Activated T-cell treated with anti-CD3 and anti-CD28 coated beads for 48 hours (primary cell): Measurements from ENCODE around the gene SLC2A3.
"Not testable (repeated sequence)": the region's sequence is repeated elsewhere in the genome, so short reads cannot be mapped to it uniquely, and the experiment has no call there.

ENCODE experiments used
- DNase-seq: peaks from one replicate; pipeline ENCODE4 v3.0.0-alpha.2; 2020; ENCODE audit warnings: low read depth

The SLC2A3 gene

GRCh38 chr12:7951671-7952070 lies 15.7 kb upstream of the SLC2A3 start:
- DNase-seq: no peak

GRCh38 chr12:7950230-7950943 lies 14.4 kb upstream of the SLC2A3 start:
- not testable (repeated sequence) for DNase-seq

GRCh38 chr12:7948589-7949260 lies 12.7 kb upstream of the SLC2A3 start:
- no peak for DNase-seq

DNA sequence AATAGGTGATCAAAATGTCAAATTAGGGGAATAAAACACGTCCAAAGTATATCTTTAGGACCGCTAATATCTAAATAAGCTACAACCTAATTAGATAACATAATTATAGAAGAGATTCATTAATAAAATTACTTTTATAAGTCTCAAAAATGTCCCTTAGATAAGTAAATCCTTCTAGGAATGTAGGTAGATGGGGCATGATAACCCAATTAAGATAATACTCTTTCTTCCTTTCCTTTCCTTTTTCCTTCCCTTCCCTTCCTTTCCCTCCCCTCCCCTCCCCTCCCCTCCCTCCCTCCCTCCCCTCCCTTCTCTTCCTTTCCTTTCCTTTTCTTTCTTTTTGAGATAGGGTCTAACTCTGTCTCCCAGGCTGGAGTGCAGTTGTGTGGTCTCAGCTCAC lies 11.0 kb upstream of the SLC2A3 start:
- DNase-seq: no peak

DNA sequence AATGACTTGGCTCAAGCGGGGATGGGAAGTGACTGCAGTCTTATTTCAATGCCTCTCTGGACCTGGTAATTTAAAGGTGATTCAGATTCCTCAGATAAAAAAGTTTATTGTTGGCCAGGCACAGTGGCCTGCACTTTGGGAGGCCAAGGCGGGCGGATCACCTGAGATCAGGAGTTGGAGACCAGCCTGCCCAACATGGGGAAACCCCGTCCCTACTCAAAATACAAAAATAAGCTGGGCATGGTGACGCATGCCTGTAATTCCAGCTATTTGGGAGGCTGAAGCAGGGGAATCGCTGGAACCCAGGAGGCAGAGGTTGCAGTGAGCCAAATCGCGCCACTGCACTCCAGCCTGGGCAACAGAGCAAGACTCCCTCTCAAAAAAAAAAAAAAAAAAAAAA lies 8.8 kb upstream of the SLC2A3 start:
- DNase-seq: not testable (repeated sequence)

GRCh38 chr12:7940906-7941305 lies 4.9 kb upstream of the SLC2A3 start:
- DNase-seq: no peak

GRCh38 chr12:7937833-7938506 lies 2.0 kb upstream of the SLC2A3 start:
- no peak for DNase-seq

DNA sequence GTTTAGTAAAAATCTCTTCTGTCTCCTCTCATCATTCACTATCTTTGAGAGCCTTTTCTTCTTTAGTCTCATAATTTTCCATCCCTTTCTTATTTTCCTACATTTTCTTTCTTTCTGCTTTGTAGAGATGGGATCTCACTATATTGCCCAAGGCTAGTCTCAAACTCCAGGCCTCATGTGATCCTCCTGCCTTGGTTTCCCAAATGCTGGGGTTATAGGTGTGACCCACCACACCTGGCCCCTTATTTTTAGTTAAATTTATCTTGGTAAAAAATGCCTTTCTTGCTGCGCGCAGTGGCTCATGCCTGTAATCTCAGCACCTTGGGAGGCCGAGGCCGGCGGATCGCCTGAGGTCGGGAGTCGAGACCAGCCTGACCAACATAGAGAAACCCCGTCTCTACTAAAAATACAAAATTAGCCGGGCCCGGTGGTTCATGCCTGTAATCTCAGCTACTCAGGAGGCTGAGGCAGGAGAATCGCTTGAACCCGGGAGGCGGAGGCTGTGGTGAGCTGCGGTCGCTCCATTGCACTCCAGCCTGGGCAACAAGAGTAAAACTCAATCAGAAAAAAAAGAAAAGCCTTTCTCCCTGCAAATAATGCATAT lies 996 bp downstream of the SLC2A3 start:
- no peak for DNase-seq

DNA sequence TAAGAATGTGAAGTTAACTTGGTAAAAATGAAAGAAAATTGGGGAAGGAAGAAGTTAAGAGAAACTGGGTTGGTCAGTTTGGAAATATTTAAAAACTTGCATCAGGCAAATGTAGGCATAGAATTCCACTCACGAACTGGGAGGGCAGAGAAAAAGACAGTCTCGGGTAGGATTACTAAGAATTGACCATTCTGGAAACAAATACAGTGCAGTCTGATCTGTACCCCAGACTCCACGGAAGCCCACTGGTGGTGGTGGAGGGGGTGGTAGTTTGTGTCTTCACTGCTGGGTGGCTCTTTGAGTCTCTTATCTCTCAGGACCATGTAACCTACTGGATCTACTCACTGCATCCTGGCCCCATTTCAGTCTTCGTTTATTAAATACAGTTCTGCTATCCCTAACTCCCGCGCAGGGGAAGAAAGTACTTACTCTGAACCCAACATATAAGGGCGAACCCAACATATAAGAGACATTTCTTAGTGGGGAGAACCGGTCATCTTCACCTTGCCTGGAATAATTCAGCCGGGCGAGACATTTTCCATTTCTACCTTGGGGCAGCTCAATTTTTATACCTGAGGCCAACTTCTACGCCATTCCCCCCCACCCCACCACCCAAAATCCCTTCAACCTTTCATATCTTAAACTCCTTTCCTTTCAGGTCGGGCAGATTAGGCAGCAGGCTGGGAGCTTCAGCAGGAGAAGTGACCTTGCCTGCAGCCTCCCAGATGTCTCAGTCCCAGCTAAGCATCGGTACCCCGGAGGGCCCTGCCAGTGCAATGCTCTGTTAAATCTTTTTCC lies 1.7 kb downstream of the SLC2A3 start:
- DNase-seq: no peak

DNA sequence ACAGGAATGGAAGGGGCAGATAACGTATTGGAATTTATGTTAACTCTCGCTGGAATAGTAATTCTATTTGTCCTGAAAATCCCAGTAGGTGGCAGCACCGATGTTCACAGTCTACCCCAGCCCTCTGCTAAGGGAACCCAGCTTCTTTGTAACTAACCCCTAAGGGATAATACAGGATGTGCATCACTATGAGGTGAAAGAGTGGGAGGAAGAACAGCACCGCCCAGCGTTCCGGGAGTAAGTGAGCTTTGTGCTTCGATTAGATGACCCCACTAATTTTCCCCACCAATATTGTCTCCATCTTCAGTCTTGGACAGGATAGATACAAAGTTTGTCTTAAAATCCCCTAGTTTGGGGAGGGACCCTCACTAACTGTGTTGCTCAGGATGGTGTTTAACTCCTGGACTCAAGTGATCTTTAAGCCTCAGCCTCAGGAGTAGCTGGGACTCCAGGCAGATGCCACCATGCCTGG lies 2.7 kb downstream of the SLC2A3 start:
- DNase-seq: peak; percentile 60

DNA sequence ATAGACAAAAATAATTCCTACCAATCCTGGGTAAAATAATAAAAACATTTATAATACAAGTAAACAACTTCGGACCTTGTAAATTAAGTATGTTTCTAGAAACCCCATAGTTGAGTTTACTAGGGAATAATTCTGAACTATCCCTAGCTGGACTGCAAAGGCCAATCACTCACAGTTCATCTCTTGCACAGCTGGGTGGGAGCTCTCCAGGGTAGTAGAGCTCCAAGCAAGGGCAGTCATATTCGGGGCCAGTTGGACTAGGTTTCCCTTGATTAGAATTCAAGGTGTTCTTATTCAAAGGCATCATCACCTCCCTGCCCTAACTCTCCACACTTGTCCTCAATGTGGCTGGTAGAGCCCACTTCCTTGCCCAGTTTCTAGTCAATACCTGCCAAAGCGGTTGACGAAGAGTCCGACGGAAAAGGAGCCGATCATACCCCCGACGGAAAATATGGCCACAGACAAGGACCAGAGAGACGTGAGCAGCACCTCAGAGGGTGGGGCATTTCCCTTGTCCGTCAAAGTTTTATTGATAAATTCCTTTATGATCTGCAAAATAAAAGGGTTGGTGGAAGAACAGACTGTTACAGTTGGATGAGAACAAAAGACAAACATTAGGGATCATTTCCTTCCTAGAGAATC lies 3.3 kb downstream of the SLC2A3 start:
- not testable (repeated sequence) for DNase-seq

- DNase-seq: no peak
Observed at GRCh38 chr12:7929083-7929792, 6.7 kb downstream of the SLC2A3 start.

- no peak for DNase-seq
Observed at GRCh38 chr12:7927470-7927869, 8.5 kb downstream of the SLC2A3 start.

- not testable (repeated sequence) for DNase-seq
Observed at GRCh38 chr12:7926068-7926666, 9.8 kb downstream of the SLC2A3 start.

- DNase-seq: no peak
Observed at GRCh38 chr12:7923241-7924236, 12.4 kb downstream of the SLC2A3 start.

DNA sequence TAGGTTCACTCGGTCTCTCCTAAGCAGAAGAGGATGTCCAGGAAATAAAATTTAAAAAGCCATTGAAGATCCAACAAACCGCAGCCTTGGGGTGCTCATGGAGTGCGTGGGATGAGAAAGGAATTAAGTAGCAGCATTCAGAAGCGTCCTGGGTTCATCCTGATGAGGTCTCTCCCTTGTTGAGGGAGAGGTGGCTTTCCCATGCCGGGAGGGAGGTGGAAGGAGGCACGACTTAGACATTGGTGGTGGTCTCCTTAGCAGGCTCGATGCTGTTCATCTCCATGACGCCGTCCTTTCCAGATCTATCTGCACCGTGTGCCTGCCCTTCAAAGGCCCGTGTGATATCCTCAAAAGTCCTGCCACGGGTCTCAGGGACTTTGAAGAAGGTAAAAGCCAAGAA lies 14.8 kb downstream of the SLC2A3 start:
- not testable (repeated sequence) for DNase-seq

DNA sequence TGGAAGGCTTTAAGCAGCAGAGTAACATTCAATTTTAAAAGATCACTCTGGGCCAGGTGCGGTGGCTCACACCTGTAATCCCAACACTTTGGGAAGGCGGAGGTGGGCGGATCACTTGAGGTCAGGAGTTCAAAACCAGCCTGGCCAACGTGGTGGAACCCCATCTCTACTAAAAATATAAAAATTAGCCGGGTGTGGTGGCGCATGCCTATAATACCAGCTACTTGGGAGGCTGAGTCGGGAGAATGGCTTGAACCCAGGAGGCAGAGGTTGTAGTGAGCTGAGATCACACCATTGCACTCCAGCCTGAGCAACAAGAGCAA lies 17.8 kb downstream of the SLC2A3 start:
- DNase-seq: not testable (repeated sequence)

DNA sequence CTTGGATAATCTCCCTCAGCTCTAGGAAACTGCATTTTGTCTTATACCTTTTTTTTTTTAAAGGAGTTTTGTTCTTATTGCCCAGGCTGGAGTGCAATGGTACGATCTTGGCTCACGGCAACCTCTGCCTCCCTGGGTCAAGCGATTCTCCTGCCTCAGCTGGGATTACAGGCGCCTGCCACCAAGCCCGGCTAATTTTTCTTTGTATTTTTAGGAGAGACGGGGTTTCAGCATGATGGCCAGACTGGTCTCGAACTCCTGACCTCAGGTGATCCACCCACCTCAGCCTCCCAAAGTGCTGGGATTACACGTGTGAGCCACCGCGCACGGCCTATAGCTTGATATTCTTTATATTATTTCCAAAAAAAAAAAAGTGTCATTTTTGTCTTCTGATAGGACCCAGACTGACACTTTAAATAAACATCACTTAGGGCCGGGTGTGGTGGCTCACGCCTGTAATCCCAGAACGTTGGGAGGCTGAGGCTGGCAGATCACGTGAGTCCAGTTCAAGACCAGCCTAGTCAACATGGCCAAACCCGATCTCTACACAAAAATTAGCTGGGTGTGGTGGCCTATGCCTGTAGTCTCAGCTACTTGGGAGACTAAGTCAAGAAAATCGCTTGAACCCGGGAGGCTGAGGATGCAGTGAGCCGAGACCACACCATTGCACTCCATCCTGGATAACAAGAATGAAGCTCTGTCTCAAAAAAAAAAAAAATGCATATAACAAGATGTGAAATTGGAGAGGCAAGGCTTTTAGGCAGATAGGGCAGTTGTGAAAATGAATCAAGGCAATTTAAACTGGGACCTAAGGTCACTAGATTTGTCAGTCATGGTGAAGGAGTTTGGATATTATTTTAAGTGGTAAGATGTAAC lies 18.4 kb downstream of the SLC2A3 start:
- DNase-seq: no peak
